Upper lobe of left lung (tissue), 4 donors: ENCODE data around the gene ZFHX2.

Source experiments
- EP300 ChIP-seq, 4 donors: sonication (generic); formaldehyde crosslinking; IDR thresholded peaks; one replicate each; pipeline ENCODE4 v1.5.1; 2017; ENCODE audit warnings: antibody characterized with exemption in 4 of 4, control low read depth in 2 of 4
- POLR2A ChIP-seq, 4 donors: fragments of 450-650 bp; IDR thresholded peaks; one replicate each; pipeline ENCODE4 v1.5.1; 2016 to 2017; ENCODE audit warnings: antibody characterized with exemption in 4 of 4, mild to moderate bottlenecking in 2 of 4
- POLR2AphosphoS5 ChIP-seq, 2 donors: sonication (generic); formaldehyde crosslinking; IDR thresholded peaks; one replicate each; pipeline ENCODE4 v1.5.1; 2017; ENCODE audit warnings: antibody characterized with exemption in 2 of 2
- TF ChIP-seq, protein P1 (sequence below), 6 experiments: fragments of 450-650 bp in 4 of 6; fragments of 200-600 bp in 2 of 6; sonication (generic) in 2 of 6; IDR thresholded peaks; one replicate each; pipeline ENCODE4 v1.5.1; 2016 to 2019; ENCODE audit warnings: antibody characterized with exemption in 6 of 6

DNA sequence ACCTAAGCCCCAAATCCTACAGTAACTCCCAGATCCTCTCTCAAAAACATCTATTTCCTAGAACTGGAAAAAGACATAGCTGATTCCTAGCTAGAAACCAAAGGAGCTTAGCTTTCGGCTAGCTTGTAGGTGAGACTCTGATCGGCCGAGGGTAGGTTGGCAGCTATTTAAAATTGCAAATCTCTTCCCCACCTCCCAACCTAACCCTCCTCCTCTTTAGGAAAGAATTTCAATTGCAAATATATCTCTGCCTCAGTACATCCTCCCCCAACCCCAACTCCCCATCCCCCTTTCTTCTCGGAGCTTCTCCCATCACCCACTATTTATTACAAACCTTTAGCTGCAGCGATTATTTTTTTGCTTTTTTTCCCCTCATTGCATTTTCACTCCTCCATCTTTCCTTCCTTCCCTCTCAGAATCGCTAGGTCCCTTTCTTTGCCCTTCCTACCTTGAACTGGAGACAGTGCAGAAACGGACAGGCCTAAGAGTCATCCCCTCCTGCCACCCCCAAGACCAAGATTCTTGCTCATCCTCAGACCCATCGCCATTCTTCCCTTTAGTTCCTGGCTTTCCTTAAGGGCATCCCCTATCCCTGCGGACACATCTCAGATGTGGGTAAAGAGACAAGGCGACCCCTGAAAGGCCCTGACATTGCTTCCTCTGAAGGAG is 13.4 kb downstream of the ZFHX2 start:
- TF ChIP-seq, protein P1, sequence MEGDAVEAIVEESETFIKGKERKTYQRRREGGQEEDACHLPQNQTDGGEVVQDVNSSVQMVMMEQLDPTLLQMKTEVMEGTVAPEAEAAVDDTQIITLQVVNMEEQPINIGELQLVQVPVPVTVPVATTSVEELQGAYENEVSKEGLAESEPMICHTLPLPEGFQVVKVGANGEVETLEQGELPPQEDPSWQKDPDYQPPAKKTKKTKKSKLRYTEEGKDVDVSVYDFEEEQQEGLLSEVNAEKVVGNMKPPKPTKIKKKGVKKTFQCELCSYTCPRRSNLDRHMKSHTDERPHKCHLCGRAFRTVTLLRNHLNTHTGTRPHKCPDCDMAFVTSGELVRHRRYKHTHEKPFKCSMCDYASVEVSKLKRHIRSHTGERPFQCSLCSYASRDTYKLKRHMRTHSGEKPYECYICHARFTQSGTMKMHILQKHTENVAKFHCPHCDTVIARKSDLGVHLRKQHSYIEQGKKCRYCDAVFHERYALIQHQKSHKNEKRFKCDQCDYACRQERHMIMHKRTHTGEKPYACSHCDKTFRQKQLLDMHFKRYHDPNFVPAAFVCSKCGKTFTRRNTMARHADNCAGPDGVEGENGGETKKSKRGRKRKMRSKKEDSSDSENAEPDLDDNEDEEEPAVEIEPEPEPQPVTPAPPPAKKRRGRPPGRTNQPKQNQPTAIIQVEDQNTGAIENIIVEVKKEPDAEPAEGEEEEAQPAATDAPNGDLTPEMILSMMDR (IDR thresholded peaks at IDR 0.05) = no peak
- TF ChIP-seq POLR2AphosphoS5 (IDR thresholded peaks at IDR 0.05) (no peak), POLR2A (IDR thresholded peaks at IDR 0.05) (no peak), EP300 (IDR thresholded peaks at IDR 0.05) (no peak)
